ENCODE measurements around the gene EHD4. TPM values are rescaled to one million over a fixed set of nuclear protein-coding genes. Genes with fewer than 3 reads are reported as not detected.

The EHD4 gene
- total RNA-seq, 1 experiment from 2014 or later = 26.9 TPM

DNA sequence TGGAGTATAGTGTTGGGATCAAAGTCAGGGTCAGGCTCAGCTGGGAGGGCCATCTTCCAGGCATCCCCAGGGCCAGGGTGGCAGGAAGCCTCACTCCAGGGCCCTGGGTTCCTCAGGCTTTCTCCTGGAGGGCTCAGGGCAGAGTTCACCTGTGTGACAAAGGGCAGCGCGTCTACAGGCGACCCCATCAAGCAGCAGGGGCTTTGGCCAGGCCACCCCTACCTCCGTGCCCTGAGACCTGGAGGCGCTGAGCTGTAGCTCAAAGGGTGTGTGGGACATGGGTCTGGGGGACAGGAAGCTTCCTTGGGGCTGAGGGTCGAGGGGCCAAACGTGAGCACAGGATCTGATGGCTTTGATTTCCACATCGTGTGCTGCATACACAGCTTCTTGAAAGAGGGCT, 91.3 kb downstream of the EHD4 start:
- DNase-seq (ENCODE audit: low read depth) = no peak

DNA sequence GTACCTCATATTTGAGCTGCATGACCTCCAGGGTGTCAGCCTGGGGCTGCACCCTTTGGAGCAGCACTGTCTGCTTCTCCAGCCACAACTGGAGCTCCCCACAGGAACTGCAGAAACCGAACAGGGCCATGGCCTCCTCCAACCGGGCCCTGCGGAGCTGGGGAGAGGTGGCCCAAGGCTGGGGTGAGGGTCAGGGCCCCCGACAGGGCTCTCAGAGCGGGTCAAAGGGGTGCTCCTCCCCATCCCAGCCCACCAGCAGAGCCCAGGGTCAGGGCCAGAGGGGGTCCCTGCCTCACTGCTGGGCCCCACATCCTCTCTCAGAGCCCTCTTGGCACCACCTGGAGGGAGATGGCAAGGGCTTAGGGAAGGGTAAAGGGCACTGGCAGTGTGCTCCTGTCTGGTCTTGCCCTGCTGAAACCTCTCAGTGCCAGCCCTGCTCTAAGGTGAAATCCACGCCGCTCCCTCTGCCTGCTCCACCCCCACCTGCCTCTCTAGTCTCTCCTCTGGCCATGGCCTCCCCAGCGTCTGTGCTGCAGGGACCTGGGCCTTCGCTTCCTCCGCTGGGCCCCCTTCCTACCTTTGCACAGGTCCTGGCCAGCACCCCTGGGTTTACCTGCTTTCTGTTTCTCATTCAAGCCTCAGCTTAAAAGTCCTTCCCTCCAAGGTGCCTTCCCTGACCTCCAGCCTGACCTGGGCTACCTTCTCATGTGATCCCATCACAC, 92.0 kb downstream of the EHD4 start:
- DNase-seq (ENCODE audit: low read depth) = no peak

DNA sequence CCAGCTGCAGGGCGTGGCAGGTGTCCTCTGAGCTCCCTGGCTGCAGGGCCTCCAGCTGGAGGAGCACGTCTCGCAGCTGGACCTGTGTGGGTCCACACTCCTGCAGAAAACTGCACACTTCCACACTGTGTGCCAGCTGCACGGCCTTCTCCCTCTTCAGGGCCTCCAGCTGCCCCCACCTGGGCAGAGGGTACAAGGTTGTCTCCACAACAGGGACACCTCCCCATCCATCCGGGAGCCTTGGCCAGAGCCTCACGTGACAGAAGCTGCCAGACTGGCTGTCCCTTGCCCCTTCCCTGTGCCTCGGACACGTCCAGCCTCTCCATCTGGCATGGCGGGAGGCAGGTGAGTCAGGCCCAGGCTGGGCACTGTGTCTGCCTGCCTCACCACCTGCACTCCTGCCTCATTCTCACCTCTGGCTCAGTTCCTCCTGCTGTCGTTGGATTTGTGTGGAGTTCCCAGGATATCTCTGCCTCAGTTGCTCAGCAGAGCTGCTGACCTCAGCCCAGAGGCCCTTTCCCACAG, 93.0 kb downstream of the EHD4 start:
- DNase-seq (ENCODE audit: low read depth) = no peak

GRCh38 chr15:41878355-41878699, 94.0 kb downstream of the EHD4 start:
- DNase-seq (ENCODE audit: low read depth) = no peak

DNA sequence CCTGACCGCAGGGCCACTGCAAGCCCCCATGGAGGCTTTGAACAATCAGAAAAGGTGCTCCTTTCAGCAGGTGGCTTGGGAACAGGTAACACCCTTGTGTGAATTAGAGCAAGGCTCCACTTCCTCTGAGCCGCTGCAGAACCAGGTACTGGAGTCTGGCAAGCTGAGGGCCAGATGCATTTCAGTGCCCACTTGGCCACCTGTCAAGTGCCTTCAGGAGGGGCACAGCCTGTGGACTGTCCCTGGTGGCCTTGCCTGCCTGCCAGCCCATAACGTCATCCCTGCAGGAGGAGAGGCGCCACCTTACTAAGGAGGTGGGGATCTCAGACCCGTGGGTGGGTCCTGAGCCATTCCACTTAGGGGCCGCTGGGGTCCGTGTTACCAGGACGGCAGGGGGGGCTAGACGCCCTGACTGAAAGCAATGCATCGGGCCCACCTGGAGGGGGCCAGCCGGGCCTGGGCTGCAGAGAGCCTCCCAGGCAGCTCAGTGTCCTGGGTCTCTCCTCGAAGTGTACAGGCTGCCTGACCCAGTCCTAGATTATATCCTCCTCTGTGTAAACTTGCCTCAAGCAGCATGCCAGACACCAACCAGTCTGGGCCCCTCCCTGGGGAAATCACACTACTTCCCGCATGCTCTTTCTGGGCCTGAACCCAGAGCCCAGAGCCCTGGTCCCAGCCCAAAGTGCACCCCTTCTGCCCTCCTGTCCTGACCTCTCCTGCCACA, 94.6 kb downstream of the EHD4 start:
- no peak for DNase-seq (ENCODE audit: low read depth)

- no peak for DNase-seq (ENCODE audit: low read depth)
Measured at GRCh38 chr15:41876689-41877088, 95.7 kb downstream of the EHD4 start.

GRCh38 chr15:41876007-41876406, 96.3 kb downstream of the EHD4 start:
- DNase-seq (ENCODE audit: low read depth) = no peak

- no peak for DNase-seq (ENCODE audit: low read depth)
Measured at GRCh38 chr15:41874736-41875135, 97.6 kb downstream of the EHD4 start.

DNA sequence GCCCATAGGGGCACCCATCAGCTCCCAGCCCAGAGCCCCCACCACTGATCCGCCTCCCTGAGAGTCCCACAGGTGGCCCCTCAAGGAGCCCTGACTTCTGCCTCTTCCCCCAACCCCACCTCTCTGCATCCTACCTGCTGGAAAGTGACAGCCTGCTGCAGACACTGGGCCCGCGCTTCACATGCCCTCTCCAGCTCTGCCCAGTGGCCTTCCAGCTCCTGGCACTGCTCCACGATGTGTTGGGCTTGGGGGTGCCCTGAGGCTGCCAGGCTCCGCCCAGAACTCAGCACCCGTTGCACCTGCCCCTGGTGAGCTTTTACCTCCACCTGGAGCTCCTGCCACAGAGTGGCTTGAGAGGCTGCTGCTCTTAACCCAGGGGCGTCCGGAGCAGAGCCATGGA, 98.6 kb downstream of the EHD4 start:
- DNase-seq (ENCODE audit: low read depth) = no peak

GRCh38 chr15:41872166-41872747, 100.1 kb downstream of the EHD4 start:
- peak; percentile 27 for DNase-seq (ENCODE audit: low read depth)

DNA sequence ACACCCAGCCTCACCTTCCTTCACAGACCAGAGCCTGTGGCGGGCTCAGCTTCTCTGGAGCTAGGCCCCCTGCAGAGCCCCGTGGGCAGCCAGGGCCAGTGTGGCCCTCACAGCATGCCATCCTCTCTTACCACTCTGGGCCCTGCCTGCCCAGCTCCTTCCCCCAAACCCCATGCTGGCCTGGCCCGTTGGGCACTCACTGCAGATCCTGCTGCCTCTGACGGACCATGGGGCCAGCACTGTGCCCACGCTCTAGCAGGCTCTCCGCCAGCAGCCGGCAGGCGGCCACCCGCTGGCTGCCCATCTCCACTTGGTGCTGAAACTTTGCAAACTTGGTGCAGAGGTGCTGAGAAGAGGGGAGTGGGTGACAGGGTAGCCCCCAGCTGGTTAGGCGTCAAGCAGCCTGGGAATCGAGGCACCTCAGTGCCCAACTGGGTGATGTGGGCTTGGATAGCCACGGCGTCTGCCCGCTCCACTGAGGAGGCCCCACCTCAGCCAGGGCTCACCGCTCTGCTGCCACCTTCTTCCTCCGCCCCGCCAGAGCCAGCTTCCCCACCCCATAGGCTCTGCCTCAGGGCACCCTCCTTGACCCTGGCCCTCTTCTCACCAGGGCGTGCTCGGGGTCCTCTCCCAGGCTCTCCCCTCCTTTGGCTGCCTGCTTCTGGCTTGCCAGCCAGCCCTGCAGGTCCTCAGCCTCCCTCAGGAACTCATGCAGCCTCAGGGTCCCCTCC, 101.0 kb downstream of the EHD4 start:
- DNase-seq (ENCODE audit: low read depth) = no peak

DNA sequence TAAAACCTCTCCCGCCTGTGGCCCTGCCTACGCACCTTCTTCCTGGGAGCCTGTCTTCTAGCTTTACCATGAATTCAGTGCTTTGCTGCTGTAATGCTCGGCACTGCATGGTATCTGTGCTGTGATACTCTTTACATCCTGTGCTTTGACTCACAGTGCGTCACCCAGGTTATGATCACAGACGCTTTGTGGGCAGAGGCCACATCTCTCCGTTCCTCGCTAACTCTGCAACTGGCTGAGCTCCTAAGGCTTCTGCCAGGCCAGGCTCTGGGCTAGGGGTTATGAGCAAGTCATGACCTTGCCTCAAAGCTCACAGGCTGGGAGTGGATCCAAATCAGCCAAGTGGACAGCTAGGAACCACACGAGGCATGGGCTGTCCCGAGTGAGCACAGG, 101.7 kb downstream of the EHD4 start:
- peak; percentile 92 for DNase-seq (ENCODE audit: low read depth)

GRCh38 chr15:41869770-41870688, 102.3 kb downstream of the EHD4 start:
- DNase-seq (ENCODE audit: low read depth) = no peak

- no peak for DNase-seq (ENCODE audit: low read depth)
Measured at GRCh38 chr15:41868321-41868720, 104.0 kb downstream of the EHD4 start.

DNA sequence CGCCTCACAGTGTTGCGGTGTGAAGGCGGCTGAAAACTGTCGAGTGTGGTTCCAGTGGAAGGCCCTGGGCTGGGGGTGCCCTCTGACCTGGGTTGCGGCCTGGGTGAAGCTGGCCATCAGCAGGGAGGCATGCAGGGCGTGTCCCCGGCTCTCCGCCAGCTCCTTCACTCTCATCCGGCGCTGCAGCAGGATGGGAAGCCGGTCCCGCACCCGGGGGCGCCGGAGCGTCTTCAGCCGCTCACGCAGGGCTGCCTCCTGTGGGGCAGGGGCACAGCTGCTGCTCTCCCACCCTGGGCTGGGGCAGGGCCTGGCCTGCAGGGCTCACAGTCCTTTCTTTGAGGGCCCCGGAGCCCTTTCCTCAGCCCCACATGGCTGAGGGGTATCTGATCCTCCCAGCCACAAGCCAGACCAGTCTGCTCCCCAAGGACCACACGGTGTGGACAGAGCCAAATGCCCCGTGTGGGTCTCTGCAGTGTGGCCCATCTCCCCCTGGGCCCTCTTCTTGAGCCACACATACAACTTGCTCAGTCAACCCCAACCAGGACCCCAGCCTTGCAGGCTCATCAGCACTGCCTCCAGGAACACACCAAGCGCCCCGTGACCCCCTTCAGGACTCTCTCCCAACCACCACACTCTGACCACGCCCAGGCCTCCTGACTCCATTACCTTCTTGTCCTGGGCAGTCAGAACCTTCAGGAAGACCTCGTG, 105.3 kb downstream of the EHD4 start:
- no peak for DNase-seq (ENCODE audit: low read depth)

DNA sequence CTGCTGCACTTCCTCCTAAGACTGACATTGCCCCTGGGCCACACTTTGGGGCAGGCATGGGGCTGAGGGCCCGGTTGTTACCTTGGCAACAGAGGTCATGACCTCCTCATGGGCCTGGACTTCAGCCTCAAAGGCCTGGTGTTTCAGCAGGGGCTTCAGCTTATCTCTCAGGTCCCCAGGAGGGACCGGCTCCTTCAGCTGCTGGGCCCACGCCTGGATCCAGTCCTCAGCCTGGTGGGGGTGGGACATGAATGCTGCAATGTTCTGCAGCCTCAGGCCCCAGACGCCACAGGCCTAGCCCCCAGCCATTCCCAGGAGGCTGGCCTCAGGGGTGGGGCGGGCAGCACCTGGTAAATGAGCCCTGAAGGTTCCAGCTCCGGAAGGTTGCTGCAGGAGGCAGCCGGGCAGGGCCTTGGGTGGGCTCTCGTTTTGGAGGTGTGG, 106.1 kb downstream of the EHD4 start:
- no peak for DNase-seq (ENCODE audit: low read depth)

- no peak for DNase-seq (ENCODE audit: low read depth)
Measured at GRCh38 chr15:41865490-41866055, 106.8 kb downstream of the EHD4 start.

- no peak for DNase-seq (ENCODE audit: low read depth)
Measured at GRCh38 chr15:41862515-41863116, 109.7 kb downstream of the EHD4 start.

- DNase-seq (ENCODE audit: low read depth) = no peak
Measured at GRCh38 chr15:41861736-41862356, 110.5 kb downstream of the EHD4 start.
